Measurements from ENCODE around the gene TSPAN11.

DNA sequence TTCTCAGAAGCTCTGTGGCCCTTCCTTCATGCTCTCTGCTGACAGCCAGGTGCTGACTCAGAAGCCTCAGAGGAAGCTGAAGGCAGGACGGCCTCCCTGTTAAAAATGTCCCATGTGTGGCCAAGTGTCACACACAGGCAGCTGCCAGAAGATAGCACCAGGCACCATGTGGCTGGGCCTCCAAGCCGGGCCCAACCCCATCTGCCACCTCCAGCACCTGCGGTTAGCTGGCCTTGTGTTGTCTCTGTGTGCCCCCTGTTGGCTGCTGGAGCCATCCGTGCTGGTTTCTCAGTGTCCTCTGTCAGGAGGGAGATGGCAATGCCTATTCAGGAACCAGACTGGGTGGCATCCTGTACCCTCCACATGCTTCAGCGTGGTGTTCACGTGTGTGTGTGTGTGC lies 63.2 kb downstream of the TSPAN11 start:
- TF ChIP-seq, protein P1, sequence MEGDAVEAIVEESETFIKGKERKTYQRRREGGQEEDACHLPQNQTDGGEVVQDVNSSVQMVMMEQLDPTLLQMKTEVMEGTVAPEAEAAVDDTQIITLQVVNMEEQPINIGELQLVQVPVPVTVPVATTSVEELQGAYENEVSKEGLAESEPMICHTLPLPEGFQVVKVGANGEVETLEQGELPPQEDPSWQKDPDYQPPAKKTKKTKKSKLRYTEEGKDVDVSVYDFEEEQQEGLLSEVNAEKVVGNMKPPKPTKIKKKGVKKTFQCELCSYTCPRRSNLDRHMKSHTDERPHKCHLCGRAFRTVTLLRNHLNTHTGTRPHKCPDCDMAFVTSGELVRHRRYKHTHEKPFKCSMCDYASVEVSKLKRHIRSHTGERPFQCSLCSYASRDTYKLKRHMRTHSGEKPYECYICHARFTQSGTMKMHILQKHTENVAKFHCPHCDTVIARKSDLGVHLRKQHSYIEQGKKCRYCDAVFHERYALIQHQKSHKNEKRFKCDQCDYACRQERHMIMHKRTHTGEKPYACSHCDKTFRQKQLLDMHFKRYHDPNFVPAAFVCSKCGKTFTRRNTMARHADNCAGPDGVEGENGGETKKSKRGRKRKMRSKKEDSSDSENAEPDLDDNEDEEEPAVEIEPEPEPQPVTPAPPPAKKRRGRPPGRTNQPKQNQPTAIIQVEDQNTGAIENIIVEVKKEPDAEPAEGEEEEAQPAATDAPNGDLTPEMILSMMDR (conservative IDR thresholded peaks at IDR 0.05; ENCODE audit: low read depth, low read length): no peak
- TF ChIP-seq MXI1 (IDR thresholded peaks at IDR 0.05; ENCODE audit: borderline replicate concordance, low read depth, low read length) (no peak), BHLHE40 (IDR thresholded peaks at IDR 0.05; ENCODE audit: low read depth, low read length) (no peak)
- TF ChIP-seq, protein P2, sequence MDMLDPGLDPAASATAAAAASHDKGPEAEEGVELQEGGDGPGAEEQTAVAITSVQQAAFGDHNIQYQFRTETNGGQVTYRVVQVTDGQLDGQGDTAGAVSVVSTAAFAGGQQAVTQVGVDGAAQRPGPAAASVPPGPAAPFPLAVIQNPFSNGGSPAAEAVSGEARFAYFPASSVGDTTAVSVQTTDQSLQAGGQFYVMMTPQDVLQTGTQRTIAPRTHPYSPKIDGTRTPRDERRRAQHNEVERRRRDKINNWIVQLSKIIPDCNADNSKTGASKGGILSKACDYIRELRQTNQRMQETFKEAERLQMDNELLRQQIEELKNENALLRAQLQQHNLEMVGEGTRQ (IDR thresholded peaks at IDR 0.05; ENCODE audit: low read depth, low read length): no peak

Data from IMR-90 (cell line).